HG03342 (cell line): Measurements from ENCODE around the gene TNFRSF19.

Experiments
- ATAC-seq: cut with Tn5 transposase; IDR thresholded peaks from one replicate; pipeline ENCODE4 v1.9.1; 2021; ENCODE audit warnings: mild to moderate bottlenecking, moderate library complexity; ENCODE audit not compliant: unreplicated experiment

Gene TNFRSF19

DNA sequence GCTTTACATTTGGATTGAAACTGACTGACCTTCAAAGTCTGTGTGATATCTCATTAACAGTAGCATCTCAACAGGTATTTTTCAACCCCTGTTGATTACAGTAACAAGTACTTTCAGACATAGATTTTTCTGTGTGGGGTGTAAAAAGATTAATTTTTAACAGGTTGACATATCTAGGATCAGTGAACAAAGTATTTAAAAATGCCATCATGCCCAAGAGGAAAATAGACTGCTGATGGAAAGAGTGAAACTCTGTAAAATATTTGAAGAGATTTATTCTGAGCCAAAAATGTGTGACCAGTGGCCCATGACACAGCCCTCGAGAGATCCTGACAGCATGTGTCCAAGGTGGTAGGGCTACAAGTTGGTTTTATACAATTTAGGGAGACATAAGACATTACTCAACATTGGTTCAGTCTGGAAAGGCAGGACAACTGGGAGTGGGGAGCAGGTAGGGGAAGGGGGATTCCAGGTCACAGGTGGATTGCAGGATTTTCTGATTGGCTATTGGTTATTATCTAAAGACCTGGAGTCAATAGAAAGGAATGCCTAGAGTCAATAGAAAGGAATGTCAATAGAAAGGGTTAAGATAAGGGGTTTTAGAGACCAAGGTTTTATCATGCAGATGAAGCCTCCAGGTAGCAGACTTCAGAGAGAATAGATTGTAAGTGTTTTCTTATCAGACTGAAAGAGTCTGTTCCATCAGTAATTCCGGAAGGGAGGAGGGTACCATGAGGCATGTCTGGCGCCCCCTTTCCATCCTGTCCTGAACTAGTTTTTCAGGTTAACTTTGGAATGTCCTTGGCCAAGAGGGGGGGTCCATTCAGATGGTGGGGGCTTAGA lies 29.1 kb downstream of the TNFRSF19 start:
- no peak for ATAC-seq

DNA sequence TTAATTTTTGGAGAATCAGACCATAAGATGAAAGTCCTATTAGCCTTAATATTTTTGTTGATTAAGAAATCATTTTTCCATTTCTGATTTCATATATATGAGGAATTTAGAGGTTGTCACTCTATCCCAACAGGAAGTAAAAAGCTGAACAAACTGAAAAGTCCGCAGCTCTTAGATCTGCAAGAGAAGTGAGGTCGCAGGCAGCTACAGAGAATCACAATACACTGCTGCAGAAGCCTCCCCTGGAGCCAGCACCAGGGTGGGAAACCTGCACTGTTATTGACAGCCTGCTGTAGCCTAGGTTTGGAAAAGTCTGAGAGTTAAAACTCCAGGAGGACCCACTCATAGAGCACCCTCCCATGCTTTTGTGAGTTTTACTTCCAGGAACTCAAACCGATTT lies 29.9 kb downstream of the TNFRSF19 start:
- ATAC-seq, result no peak

DNA sequence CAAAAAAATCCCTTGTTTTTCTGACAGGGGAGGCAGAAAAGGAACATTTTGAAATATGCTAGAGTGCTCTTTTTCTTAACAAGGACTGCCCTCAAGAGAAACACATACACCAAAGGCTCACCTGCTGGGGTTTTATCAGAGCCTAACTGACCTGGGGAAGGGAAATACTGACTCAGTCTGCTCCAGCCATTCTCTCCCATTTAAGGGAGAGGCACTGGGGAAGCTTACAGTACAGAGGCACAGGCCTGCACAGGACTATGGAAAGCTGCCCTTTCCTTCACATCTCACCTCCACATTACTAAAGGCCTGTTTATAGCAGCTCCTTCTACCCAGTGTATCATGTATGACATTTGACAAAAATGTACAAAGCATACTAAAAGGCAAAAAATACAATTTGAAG lies 30.3 kb downstream of the TNFRSF19 start:
- ATAC-seq, result no peak

DNA sequence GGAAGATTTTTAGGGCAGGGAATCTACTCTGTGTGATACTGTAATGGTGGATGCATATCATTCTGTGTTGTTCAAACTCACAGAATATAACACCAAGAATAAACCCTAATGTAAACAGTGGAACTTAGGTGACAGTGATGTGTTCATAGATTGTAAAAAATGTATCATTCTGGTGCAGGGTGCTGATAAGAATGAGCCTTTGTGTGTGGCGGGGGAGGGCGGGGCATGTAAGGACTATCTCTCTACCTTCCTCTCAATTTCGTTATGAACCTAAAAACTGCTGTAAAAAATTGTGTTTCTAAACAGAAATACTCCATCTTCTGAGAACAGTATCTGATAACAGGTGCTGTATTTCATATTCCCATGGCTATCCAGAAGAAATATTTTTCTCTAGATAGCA lies 35.6 kb downstream of the TNFRSF19 start:
- ATAC-seq, result no peak

DNA sequence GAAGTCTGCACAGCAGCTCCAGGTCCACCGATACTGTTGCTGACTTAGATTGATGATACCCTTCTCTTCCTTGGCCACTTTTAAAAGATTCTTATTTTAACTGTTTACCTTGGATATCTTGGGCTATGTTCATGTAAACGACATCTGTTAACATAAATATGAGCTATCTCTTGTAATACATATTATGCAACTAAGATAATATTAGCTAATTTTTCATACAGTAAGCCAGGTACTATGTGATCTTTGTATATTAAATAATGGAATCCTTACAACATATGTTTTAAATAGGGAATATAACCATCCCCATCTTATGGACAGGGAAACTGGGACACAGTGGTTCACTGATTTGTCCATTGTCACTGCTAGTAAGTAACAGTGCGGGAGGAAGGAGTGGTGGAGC lies 37.9 kb downstream of the TNFRSF19 start:
- no peak for ATAC-seq

DNA sequence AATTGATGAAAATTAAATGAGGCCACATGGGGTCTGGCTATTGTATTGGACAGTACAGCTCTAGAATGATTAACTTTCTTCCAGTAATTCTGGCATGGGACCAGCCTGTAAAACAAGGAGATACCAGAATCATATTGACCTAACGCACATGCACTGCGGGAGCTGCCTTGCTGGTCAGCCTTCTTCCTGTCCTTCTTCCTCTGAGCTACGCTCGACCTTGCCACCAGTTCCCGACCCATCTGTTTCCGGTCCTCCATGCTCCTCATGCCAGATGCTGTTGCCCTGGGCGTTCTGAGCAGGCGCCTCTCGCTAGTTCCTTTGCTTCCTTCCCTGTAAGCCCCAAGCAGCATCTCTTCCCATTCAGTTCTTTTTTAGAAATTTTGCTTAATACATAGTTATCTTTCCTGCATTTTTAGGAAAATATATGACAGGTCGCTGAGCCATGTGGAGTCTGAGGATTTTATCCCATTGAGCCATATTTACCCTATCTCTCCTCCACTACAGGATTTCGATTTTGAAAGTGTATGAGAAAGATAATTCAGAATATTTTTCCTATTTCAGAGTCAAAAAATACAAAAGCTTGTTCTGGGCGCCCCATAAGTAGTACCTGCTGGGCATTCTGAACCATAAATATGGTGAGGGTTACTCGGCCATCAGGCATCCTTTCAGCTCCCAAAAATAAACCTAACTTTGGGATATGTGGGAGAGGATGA lies 38.6 kb downstream of the TNFRSF19 start:
- ATAC-seq, result no peak

DNA sequence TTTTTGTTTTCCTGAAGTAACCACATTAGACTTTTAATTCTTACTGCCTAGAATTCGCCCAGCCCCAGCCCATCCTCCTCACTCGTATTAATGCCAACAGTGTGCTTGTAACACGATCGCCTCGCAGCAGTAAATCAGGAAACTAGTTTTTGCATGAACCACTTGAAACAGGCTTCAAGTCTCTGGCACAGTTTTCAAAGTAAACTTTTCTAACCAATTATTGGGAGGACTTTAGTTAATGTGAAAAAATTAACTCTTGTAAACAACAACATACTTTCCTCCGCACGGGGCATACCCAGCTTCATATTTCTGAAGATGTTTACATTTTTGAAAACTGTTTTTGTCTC lies 39.2 kb downstream of the TNFRSF19 start:
- ATAC-seq, result no peak

DNA sequence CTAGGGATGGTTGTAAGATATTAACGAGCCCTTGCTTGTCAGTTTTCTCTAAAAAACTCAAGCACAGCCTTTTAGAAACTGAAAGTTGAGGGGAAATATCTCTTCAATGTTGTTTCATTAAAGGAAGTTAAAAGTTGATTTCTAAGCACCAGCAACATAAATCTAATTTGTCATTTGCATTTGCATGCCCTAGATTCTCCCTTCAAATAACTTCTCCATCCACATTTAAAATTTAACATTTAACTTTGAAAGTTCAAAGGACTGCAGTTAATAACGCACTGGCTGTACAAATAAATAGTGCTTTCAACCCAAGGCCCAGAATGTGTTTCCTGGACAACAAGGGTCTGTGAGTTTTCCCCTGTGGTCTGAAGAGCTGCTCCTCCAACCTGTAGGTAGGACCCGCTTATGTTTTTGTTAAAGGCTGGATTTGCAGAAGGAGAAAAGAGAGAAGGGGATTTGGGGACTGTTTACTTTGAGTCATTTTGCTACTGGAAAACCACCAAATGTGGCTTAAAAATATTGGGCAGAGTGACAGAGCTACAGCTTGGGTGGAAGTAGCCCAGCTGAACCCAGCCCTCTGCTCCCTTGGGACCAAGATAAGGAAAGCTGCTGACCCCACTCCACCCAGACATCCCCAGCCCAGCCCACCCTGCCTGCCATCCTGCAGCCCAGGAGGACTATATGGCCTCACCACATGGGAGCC lies 39.8 kb downstream of the TNFRSF19 start:
- ATAC-seq, result no peak

DNA sequence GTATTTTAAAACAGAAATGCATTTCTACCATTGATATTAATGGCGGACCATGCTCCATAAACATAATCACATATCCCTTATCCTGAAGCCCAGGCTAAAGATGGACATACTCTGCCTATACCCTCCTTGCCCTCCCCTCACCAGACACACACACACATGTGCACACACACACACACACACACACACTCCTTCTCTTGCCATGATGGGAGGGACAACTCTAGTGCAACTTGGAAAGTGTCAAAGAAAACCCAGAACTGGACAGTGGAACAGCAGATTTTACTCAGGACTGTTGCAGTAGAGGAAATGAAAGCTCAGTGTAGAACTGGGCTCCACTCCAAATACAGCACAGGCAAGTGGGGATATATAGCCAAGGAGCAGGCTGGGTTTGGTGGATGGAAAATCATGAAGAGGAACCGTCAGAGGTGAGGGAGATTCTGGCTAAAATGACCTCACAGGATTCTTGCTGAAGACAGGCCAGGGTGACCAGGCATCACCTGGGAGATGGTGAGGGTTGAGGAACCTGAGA lies 40.8 kb downstream of the TNFRSF19 start:
- ATAC-seq, result no peak

DNA sequence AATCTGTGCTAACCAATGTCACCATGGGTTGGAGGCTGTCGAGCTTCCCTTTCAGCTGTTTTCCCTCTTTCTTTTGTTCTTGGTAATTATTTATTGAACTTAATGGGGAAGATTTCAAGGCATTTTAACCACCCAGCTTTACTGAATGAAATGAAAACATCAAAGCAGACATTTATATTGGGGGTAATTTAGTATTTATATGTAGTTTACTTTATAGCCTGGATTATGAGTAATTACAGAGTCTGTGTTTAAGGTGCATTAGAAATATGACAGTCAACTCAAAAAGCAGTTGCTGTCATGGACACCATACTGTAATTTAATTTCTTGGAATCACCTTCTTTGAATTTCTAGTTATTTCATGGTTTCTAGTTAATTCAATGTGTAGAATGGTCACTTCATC lies 42.0 kb downstream of the TNFRSF19 start:
- no peak for ATAC-seq

DNA sequence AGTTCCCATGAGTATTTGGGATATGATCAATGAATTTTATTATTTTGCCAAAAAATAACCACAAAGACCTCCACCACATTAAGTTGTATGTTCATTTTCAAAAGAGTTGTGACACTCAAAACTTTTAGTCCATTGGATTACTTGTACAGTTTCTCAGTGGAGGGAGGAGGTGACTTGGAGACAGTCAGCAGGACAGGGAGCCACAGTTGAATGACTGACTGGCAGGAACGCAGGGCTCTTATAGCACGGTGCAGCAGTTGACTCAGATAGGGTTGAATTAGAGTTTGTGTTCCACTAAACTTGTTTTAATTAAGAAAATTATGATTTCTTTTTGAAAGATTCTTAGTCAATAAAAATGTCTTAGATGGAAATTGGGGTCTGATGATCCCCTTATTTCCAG lies 42.5 kb downstream of the TNFRSF19 start:
- ATAC-seq, result no peak

DNA sequence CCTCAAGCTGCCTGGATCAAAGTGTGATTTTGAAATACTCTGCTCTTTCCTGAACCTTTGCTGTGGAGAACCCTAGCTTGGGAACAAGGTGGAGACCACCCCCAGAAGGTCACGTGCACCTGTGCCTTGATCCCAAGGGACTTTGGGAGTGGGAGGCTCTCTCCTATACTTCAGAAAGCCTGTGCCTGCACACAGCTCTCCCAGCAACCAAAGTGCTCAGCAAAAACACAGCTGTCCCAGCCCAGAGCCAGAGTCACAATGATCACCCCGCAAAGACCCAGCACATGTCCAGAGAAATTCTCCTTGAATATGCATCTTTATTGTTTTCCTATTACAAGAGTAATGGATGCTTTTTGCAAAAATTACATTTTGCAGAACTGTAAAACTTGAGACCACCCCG lies 43.4 kb downstream of the TNFRSF19 start:
- ATAC-seq, result no peak

DNA sequence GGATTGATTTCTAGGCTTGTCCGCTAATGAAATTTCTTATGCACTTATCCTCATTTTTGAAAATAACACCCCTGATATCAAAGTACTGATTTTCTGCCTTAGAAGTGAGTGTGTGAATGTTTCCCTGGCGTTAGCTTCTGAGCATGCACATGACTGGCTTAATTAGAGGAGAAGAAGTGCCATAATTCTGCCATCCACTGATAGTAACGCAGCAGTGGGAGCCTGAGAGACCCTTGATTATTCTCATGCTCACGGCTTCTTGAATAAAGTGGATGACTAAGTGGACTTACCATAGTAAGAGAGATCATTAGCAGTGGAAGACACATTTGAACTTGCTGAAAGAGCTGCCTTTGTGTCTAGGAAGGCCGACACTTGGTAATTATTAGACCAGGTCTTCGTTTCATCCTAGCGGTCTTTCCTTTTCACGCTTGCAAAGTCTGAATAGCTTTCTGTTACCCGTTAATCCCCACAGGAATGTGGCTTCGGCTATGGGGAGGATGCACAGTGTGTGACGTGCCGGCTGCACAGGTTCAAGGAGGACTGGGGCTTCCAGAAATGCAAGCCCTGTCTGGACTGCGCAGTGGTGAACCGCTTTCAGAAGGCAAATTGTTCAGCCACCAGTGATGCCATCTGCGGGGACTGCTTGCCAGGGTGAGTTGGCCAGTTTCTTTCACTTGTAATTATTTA lies 45.3 kb downstream of the TNFRSF19 start:
- ATAC-seq, result no peak

DNA sequence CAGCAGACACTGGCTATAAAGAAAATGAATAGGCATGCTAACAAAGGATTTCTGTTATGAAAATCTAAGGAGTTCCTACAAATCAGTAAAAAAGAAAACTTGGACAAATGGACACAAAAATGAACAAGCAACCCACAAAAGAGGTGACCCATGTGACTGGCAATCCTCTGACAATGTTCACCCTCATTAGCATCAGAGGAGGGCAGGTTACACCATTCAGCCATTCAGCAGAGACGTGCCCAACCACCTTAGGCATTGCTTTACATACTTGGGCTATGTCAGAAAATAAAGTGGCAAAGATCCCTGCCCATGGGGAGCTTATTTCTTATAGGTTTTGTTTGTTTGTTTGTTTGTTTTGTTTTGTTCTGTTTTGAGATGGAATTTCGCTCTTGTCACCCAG lies 46.0 kb downstream of the TNFRSF19 start:
- no peak for ATAC-seq

DNA sequence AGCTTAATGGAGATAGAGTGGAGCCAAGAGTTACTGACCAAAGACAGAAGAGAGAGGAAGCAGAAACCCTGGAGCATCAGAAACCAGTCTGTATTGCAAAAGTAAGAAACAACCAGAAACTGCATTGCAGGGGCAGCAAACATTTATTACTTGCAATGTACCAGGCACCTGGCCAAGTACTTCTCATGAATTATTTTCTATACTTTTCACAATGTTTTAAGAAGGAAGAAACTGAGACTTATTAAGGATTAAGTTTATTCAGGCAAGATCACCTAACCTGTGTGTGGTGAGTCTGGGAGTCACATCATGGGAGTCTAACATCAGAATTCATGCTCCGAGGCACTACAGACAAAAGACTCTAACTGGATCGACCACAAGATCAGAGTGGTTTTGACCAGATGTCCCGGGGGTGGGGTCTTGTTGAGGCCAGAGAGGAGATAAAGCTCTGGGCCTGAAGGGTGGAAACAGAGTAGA lies 47.4 kb downstream of the TNFRSF19 start:
- no peak for ATAC-seq

DNA sequence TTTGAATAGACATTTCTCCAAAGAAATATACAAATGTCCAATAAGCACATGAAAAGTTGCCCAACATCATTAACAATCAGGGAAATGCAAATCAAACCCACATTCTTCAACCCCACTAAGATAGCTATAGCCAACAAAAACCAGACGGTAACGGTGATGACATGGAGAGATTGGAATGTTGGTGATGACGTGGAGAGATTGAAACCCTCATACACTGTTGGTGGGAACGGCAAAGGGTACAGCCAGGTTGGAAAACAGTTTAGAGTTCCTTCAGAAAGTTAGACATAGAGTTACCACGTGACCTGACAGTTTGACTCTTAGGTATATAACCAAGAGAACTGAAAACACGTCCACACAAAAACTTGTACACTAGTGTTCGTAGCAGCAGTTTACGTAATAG lies 48.1 kb downstream of the TNFRSF19 start:
- no peak for ATAC-seq

DNA sequence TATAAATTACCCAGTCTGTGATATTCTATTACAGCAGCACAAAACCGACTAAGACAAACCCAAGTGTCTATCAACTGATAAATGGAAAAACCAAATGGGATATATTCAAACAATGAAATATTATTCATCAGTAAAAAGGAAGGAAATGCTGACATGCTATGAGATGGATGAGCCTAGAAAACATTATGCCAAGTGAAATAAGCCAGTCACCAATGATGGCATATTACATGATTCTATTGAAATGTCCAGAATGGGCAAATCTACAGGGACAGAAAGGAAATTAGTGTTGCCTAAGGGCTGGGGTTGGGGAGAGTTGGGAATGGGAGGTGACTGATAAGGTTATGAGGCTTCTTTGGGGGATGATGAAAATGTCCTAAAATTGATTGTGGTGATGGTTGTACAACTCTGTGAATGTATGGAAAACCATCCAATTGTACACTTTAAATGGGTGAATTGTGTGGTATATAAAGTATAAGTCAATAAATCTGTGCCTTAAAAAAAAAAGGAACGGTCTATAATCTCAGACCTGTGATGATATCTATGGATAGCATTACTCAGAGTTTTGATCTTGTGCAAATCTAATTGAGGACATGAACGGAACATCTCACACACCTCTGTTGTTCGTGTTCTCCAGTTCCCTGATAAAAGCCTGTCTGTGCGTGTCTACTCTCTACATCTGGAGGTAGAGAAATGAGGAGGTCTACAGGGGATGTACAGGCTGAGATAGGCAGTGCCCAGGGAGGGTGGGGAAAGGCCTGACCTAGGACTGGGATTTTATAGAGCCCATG lies 49.0 kb downstream of the TNFRSF19 start:
- no peak for ATAC-seq

DNA sequence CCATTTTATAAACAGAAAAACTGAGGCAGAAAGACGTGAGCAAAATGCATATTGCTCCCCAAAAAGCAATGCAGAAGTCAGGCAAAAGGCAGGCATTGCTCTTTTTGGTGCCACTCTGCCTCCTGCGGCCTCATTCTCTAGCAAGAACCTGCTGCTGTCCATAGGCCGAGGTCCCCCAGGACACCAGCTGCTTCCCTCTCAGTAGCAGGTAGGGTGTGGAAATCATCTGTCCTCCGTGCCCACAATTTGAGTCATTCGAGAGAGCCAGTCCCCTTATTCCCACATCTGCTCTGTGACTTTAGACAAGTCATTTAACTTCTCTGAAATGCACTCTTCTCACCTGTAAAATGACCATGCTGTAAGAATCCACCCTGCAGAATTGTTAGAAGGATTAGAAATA lies 50.0 kb downstream of the TNFRSF19 start:
- ATAC-seq, result no peak

DNA sequence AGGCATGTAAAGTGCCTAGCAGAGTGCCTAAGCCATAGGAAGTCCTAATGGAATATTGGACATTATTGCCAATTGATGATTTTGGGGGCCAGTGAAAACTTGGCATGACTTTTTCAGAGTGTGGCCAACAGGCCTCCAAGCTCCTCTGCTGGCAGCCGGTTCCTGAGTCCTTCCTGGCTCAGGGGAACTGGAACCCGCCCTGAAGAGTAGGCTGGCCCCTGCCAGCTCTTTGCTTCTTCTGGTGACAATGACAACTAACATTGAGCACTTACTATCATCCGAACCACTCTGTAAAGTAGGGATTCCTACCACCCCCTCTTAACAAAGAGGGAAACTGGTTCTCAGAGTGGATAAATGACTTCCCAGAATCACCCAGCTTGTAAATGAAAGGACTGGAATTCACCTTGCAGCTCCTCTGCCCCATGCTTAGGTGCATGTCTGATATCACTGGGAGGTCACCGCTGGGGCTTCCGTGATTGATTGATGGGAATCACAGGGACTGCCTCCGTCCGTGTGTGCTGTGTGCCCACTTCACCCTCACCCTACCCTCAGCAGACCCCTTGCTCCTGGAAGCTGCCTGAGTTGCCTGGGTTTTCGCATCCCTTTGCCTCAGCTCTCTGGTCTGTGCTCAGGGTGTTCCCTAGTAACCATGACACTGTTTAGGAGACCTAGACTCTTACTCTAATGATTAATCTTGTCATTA lies 50.6 kb downstream of the TNFRSF19 start:
- ATAC-seq, result peak; percentile 17

DNA sequence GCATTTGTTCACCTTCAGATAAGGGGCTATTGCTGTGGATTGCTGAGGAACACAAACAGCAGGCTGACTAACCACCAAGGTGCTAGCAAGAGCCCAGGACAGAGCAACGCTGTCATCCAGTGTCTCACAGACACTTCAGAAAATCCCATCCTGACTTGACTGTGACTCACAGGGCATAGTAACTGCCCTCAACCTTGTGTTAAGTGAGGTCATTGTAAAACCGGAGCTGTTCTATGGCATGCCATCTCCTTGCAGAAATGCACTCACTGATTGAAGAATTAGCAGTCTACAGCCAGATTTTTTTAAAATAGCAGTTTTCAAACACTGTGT lies 51.1 kb downstream of the TNFRSF19 start:
- peak; percentile 48 for ATAC-seq
